Mucosa of rectum (tissue), 2 donors: Measurements from ENCODE around the gene TSPO2.
"Not testable (repeated sequence)": the region's sequence is repeated elsewhere in the genome, so short reads cannot be mapped to it uniquely, and the experiment has no call there.

Experiments used
- H3K27ac ChIP-seq, 2 donors: one replicate each; pipeline ENCODE4 v1.7.0; 2013; ENCODE audit warnings: inconsistent platforms in 2 of 2, low read depth in 2 of 2, low read length in 2 of 2
- H3K27me3 ChIP-seq, 2 donors: one replicate each; pipeline ENCODE4 v1.7.0; 2013; ENCODE audit warnings: low read length in 2 of 2; ENCODE audit not compliant: control insufficient read depth in 2 of 2, insufficient read depth in 2 of 2
- H3K36me3 ChIP-seq, 2 donors: one replicate each; pipeline ENCODE4 v1.7.0; 2013; ENCODE audit warnings: low read length in 2 of 2; ENCODE audit not compliant: control insufficient read depth in 2 of 2, insufficient read depth in 2 of 2
- H3K4me1 ChIP-seq, 2 donors: one replicate each; pipeline ENCODE4 v1.7.0; 2013; ENCODE audit warnings: low read length in 2 of 2, mild to moderate bottlenecking in 1 of 2; ENCODE audit not compliant: control insufficient read depth in 2 of 2, insufficient read depth in 2 of 2
- H3K4me3 ChIP-seq, 2 donors: one replicate each; pipeline ENCODE4 v1.7.0; 2013; ENCODE audit warnings: low read length in 2 of 2
- H3K9ac ChIP-seq, 2 donors: one replicate each; pipeline ENCODE4 v1.7.0; 2013; ENCODE audit warnings: low read length in 2 of 2, low read depth in 1 of 2, mild to moderate bottlenecking in 1 of 2
- H3K9me3 ChIP-seq, 2 donors: one replicate each; pipeline ENCODE4 v1.7.0; 2013; ENCODE audit warnings: low read length in 2 of 2; ENCODE audit not compliant: control insufficient read depth in 2 of 2
- donor health status: healthy.
- donor health status: Normal muscosa, but diverticular disease.

TSPO2 gene

GRCh38 chr6:41042226-41043055 lies at the start of gene TSPO2:
Gene TSPO2 (plus strand): TSS chr6:41042467. CDS start chr6:41042986, 519 bp downstream.
- H3K27ac ChIP-seq: no peak within 1 kb of the TSS

GRCh38 chr6:40992746-40993145 lies 49.5 kb upstream of the TSPO2 start:
- Histone ChIP-seq H3K27me3 (peaks cover 0 to 5% of the 10 kb centered on the region in 2 donors), H3K9me3 (no peaks in the 10 kb centered on the region), H3K4me1 (peaks cover 8 to 17% of the 10 kb centered on the region in 2 donors), H3K4me3 (no peak overlapping the region), H3K36me3 (no peaks in the 10 kb centered on the region), H3K9ac (no peak overlapping the region), H3K27ac (no peak overlapping the region)

More at GRCh38 chr6:41042226-41043055, at the start of gene TSPO2:
- Histone ChIP-seq H3K9ac (no peak within 1 kb of the TSS), H3K4me3 (no peak within 1 kb of the TSS), H3K36me3 (no peaks in the 10 kb centered on the region), H3K27me3 (no peaks in the 10 kb centered on the region), H3K4me1 (peaks cover 11 to 21% of the 10 kb centered on the region in 2 donors), H3K9me3 (no peaks in the 10 kb centered on the region)

GRCh38 chr6:40996591-40997233 lies 45.6 kb upstream of the TSPO2 start:
- Histone ChIP-seq H3K4me1 (peaks cover 8 to 18% of the 10 kb centered on the region in 2 donors), H3K36me3 (no peaks in the 10 kb centered on the region), H3K9me3 (no peaks in the 10 kb centered on the region), H3K27ac (peak overlapping the region; percentile 31 to 61), H3K27me3 (peaks cover 0 to under 1% of the 10 kb centered on the region in 2 donors), H3K9ac (no peak overlapping the region), H3K4me3 (no peak overlapping the region)

GRCh38 chr6:40997234-40997957 lies 44.9 kb upstream of the TSPO2 start:
- H3K27ac ChIP-seq: peak overlapping the region; percentile 31 to 61

GRCh38 chr6:40998661-40999060 lies 43.6 kb upstream of the TSPO2 start:
- Histone ChIP-seq H3K27me3 (no peaks in the 10 kb centered on the region), H3K9me3 (no peaks in the 10 kb centered on the region), H3K27ac (no peak overlapping the region), H3K4me3 (no peak overlapping the region), H3K9ac (no peak overlapping the region), H3K36me3 (no peaks in the 10 kb centered on the region), H3K4me1 (peaks cover 8 to 18% of the 10 kb centered on the region in 2 donors)

More at GRCh38 chr6:40997234-40997957, 44.9 kb upstream of the TSPO2 start:
- Histone ChIP-seq H3K4me1 (peaks cover 8 to 18% of the 10 kb centered on the region in 2 donors), H3K9ac (no peak overlapping the region), H3K9me3 (no peaks in the 10 kb centered on the region), H3K27me3 (no peaks in the 10 kb centered on the region), H3K4me3 (no peak overlapping the region), H3K36me3 (no peaks in the 10 kb centered on the region)

- Histone ChIP-seq H3K4me3 (no peak overlapping the region), H3K9ac (no peak overlapping the region), H3K4me1 (peaks cover 8 to 18% of the 10 kb centered on the region in 2 donors), H3K27me3 (no peaks in the 10 kb centered on the region), H3K36me3 (no peaks in the 10 kb centered on the region), H3K27ac (no peak overlapping the region), H3K9me3 (no peaks in the 10 kb centered on the region)
Measured at GRCh38 chr6:40999569-40999968, 42.7 kb upstream of the TSPO2 start.

- Histone ChIP-seq H3K36me3 (no peaks in the 10 kb centered on the region), H3K4me1 (peaks cover 8 to 18% of the 10 kb centered on the region in 2 donors), H3K4me3 (no peak overlapping the region), H3K27ac (no peak overlapping the region), H3K27me3 (no peaks in the 10 kb centered on the region), H3K9ac (no peak overlapping the region), H3K9me3 (no peaks in the 10 kb centered on the region)
Measured at GRCh38 chr6:41000248-41000647, 42.0 kb upstream of the TSPO2 start.

DNA sequence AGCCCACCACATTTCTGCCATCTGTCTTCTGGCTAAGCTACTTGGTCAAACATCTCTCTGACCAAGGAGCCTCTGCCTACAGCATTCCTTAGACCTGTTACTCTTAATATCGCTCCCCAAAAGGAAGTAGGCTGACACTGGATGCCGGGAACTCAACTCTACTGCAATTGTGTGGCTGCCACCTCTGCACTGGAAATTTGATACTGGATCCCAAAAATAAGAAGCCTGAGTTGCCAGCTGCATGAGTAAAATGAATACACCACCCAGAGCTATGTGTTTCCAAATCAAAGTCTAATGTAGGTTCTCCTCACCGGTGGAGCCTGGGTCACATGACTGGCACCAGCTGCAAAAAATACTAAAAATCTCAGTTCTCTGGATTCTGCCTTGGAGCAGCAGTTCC lies 40.1 kb upstream of the TSPO2 start:
- H3K36me3 ChIP-seq: no peaks in the 10 kb centered on the region
- no peak overlapping the region for H3K27ac ChIP-seq
- H3K9ac ChIP-seq: no peak overlapping the region
- H3K4me3 ChIP-seq: no peak overlapping the region
- H3K27me3 ChIP-seq: no peaks in the 10 kb centered on the region
- H3K4me1 ChIP-seq: peaks cover 0 to 6% of the 10 kb centered on the region in 2 donors
- H3K9me3 ChIP-seq: no peaks in the 10 kb centered on the region

GRCh38 chr6:41006217-41006616 lies 36.0 kb upstream of the TSPO2 start:
- H3K9me3 ChIP-seq, H3K4me1 ChIP-seq, H3K27me3 ChIP-seq, H3K9ac ChIP-seq, H3K27ac ChIP-seq, H3K36me3 ChIP-seq, H3K4me3 ChIP-seq: not testable (repeated sequence)

- H3K9ac ChIP-seq: not testable (repeated sequence)
Measured at GRCh38 chr6:41006980-41007379, 35.3 kb upstream of the TSPO2 start.

More at GRCh38 chr6:41006980-41007379, 35.3 kb upstream of the TSPO2 start:
- H3K36me3 ChIP-seq, H3K4me3 ChIP-seq, H3K9me3 ChIP-seq, H3K4me1 ChIP-seq, H3K27ac ChIP-seq, H3K27me3 ChIP-seq: not testable (repeated sequence)
